Activated CD4-positive, alpha-beta memory T cell treated with anti-CD3 and anti-CD28 coated beads, Interleukin-2, amount 10 ng/mL, durations not matched to agents 7 days and 5 days (primary cell): ENCODE data around the gene CCDC85B. TPM values are rescaled to one million over a fixed set of nuclear protein-coding genes. Genes with fewer than 3 reads are reported as not detected.
"Not testable (repeated sequence)": the region's sequence is repeated elsewhere in the genome, so short reads cannot be mapped to it uniquely, and the experiment has no call there.

ENCODE experiments used
- CTCF ChIA-PET: fragments of 350-600 bp; sonication (Branson Sonifier 250); formaldehyde crosslinking; loops from one replicate; lab custom pipeline; 2021; ENCODE audit warnings: antibody characterized with exemption, inconsistent platforms; lab: Charles Lee
- POLR2A ChIA-PET: fragments of 350-600 bp; sonication (Branson Sonifier 250); formaldehyde crosslinking; loops from one replicate; lab custom pipeline; 2021; ENCODE audit warnings: antibody characterized with exemption; lab: Charles Lee
- DNase-seq: peaks from one replicate; pipeline ENCODE4 v3.0.0-alpha.2; 2020
- H3K27ac Mint-ChIP-seq: one replicate; pipeline ENCODE4 v1.8.0; 2021; ENCODE audit warnings: mild to moderate bottlenecking, mixed read lengths
- H3K27me3 Mint-ChIP-seq: one replicate; pipeline ENCODE4 v1.8.0; 2021; ENCODE audit warnings: mixed read lengths
- H3K36me3 Mint-ChIP-seq: one replicate; pipeline ENCODE4 v1.8.0; 2021; ENCODE audit warnings: low read depth, mixed read lengths
- H3K4me1 Mint-ChIP-seq: one replicate; pipeline ENCODE4 v1.8.0; 2021; ENCODE audit warnings: mixed read lengths
- H3K4me3 Mint-ChIP-seq: one replicate; pipeline ENCODE4 v1.8.0; 2021; ENCODE audit warnings: mild to moderate bottlenecking, mixed read lengths
- H3K9me3 Mint-ChIP-seq: one replicate; pipeline ENCODE4 v1.8.0; 2021; ENCODE audit warnings: mixed read lengths
- total RNA-seq, 2 experiments: library from RNA; stranded (reverse); gene quantifications; one replicate each; pipeline ENCODE4 v1.2.3, GENCODE V29; 2021

Gene CCDC85B
- total RNA-seq, result 10 to 100 TPM; 53.2 to 55.8 TPM

- peak within 1 kb of the TSS; percentile 90 for H3K27ac Mint-ChIP-seq
- CTCF ChIA-PET, result interaction anchor here (0.7 to 10.0 kb wide), 37 partner anchors 7 to 390 kb away, joined by 3 to 251 read pairs (median 7); partner anchors contain the start of genes AP5B1, BANF1, C11orf68 and CFL1
- peak; percentile 99 for DNase-seq
- H3K4me1 Mint-ChIP-seq, result peaks cover 69% of the 10 kb centered on the region
- POLR2A ChIA-PET, result interaction anchor here (0.6 to 11.5 kb wide), 42 partner anchors 9 to 392 kb away, joined by 3 to 284 read pairs (median 7); partner anchors contain the start of genes AP5B1, BANF1, C11orf68 and CFL1
- H3K4me3 Mint-ChIP-seq, result peak within 1 kb of the TSS; percentile 97
- H3K9me3 Mint-ChIP-seq, result no peaks in the 10 kb centered on the region
- peaks cover 24% of the 10 kb centered on the region for H3K36me3 Mint-ChIP-seq
- H3K27me3 Mint-ChIP-seq, result no peaks in the 10 kb centered on the region
Observed at GRCh38 chr11:65890324-65891218, at the start of gene CCDC85B. TSS of gene CCDC85B (plus strand) at chr11:65890673. CDS start at chr11:65890784, 111 bp downstream.

GRCh38 chr11:65842144-65842543 is 48.3 kb upstream of the CCDC85B start:
- POLR2A ChIA-PET, result interaction anchor here (2.9 kb wide), 1 partner anchor 10 kb away, joined by 13 read pairs; no protein-coding TSS in a partner anchor
- Mint-ChIP-seq H3K27ac (no peak overlapping the region), H3K36me3 (no peaks in the 10 kb centered on the region), H3K27me3 (no peaks in the 10 kb centered on the region), H3K4me3 (no peak overlapping the region), H3K4me1 (no peaks in the 10 kb centered on the region), H3K9me3 (no peaks in the 10 kb centered on the region)
- DNase-seq, result no peak
- CTCF ChIA-PET, result no interaction called here

- Mint-ChIP-seq H3K27me3 (no peaks in the 10 kb centered on the region), H3K27ac (no peak overlapping the region), H3K36me3 (no peaks in the 10 kb centered on the region), H3K4me3 (no peak overlapping the region), H3K4me1 (no peaks in the 10 kb centered on the region), H3K9me3 (no peaks in the 10 kb centered on the region)
- no peak for DNase-seq
- ChIA-PET CTCF (interaction anchor here (0.7 to 0.8 kb wide), 2 partner anchors 16 to 43 kb away, joined by 3 to 6 read pairs; no protein-coding TSS in a partner anchor), POLR2A (interaction anchor here (0.5 to 2.9 kb wide), 3 partner anchors 8 to 1981 kb away, joined by 3 to 13 read pairs (median 4); no protein-coding TSS in a partner anchor)
Observed at GRCh38 chr11:65843811-65844210, 46.7 kb upstream of the CCDC85B start.

GRCh38 chr11:65844231-65844872 is 46.1 kb upstream of the CCDC85B start:
- H3K36me3 Mint-ChIP-seq, result no peaks in the 10 kb centered on the region
- no peak for DNase-seq
- H3K4me1 Mint-ChIP-seq, result no peaks in the 10 kb centered on the region
- H3K27me3 Mint-ChIP-seq, result no peaks in the 10 kb centered on the region
- H3K27ac Mint-ChIP-seq, result no peak overlapping the region
- CTCF ChIA-PET, result interaction anchor here (0.7 kb wide), 1 partner anchor 15 kb away, joined by 6 read pairs; no protein-coding TSS in a partner anchor
- H3K9me3 Mint-ChIP-seq, result no peaks in the 10 kb centered on the region
- POLR2A ChIA-PET, result interaction anchor here (0.5 to 1.6 kb wide), 4 partner anchors 9 to 1981 kb away, joined by 3 to 4 read pairs (median 4); no protein-coding TSS in a partner anchor
- no peak overlapping the region for H3K4me3 Mint-ChIP-seq

- DNase-seq, result no peak
- H3K4me3 Mint-ChIP-seq, result no peak overlapping the region
- H3K27me3 Mint-ChIP-seq, result no peaks in the 10 kb centered on the region
- ChIA-PET CTCF (interaction anchor here (1.0 to 1.3 kb wide), 3 partner anchors 29 to 46 kb away, joined by 4 read pairs; no protein-coding TSS in a partner anchor), POLR2A (interaction anchor here (1.2 to 2.3 kb wide), 2 partner anchors 10 to 12 kb away, joined by 3 to 13 read pairs; partner anchors contain the start of genes CFL1 and MUS81)
- H3K27ac Mint-ChIP-seq, result no peak overlapping the region
- peaks cover 2% of the 10 kb centered on the region for H3K4me1 Mint-ChIP-seq
- peaks cover 5% of the 10 kb centered on the region for H3K9me3 Mint-ChIP-seq
- peaks cover 24% of the 10 kb centered on the region for H3K36me3 Mint-ChIP-seq
Observed at GRCh38 chr11:65847746-65848145, 42.7 kb upstream of the CCDC85B start.

- not testable (repeated sequence) for H3K9me3 Mint-ChIP-seq, H3K27me3 Mint-ChIP-seq, H3K4me3 Mint-ChIP-seq, H3K27ac Mint-ChIP-seq, H3K4me1 Mint-ChIP-seq, DNase-seq
- peaks cover 34% of the 10 kb centered on the region for H3K36me3 Mint-ChIP-seq
- ChIA-PET CTCF (interaction anchor here (0.8 to 2.6 kb wide), 2 partner anchors 11 to 36 kb away, joined by 3 to 10 read pairs; partner anchors contain the start of gene MUS81), POLR2A (interaction anchor here (0.7 to 4.6 kb wide), 5 partner anchors 9 to 128 kb away, joined by 3 to 38 read pairs (median 5); partner anchors contain the start of genes CFL1, MUS81 and RNASEH2C)
Observed at GRCh38 chr11:65848693-65849092, 41.8 kb upstream of the CCDC85B start.

GRCh38 chr11:65849366-65849765 is 41.1 kb upstream of the CCDC85B start:
- POLR2A ChIA-PET, result interaction anchor here (1.0 to 4.6 kb wide), 8 partner anchors 9 to 129 kb away, joined by 3 to 38 read pairs (median 9); partner anchors contain the start of genes AP5B1, CFL1, MUS81 and RNASEH2C
- peaks cover 41% of the 10 kb centered on the region for H3K36me3 Mint-ChIP-seq
- DNase-seq, result no peak
- CTCF ChIA-PET, result interaction anchor here (2.6 kb wide), 1 partner anchor 10 kb away, joined by 10 read pairs; the partner anchor contains the start of gene MUS81
- no peaks in the 10 kb centered on the region for H3K27me3 Mint-ChIP-seq
- peaks cover 5% of the 10 kb centered on the region for H3K9me3 Mint-ChIP-seq
- no peak overlapping the region for H3K27ac Mint-ChIP-seq
- H3K4me1 Mint-ChIP-seq, result peaks cover 13% of the 10 kb centered on the region
- no peak overlapping the region for H3K4me3 Mint-ChIP-seq

- Mint-ChIP-seq H3K9me3 (peaks cover 5% of the 10 kb centered on the region), H3K27me3 (no peaks in the 10 kb centered on the region), H3K27ac (no peak overlapping the region), H3K4me3 (no peak overlapping the region), H3K4me1 (peaks cover 17% of the 10 kb centered on the region), H3K36me3 (peaks cover 45% of the 10 kb centered on the region)
- ChIA-PET POLR2A (interaction anchor here (0.7 to 4.6 kb wide), 9 partner anchors 8 to 129 kb away, joined by 3 to 38 read pairs (median 6); partner anchors contain the start of genes AP5B1, CFL1, MUS81 and RNASEH2C), CTCF (interaction anchor here (2.6 kb wide), 1 partner anchor 10 kb away, joined by 10 read pairs; the partner anchor contains the start of gene MUS81)
- no peak for DNase-seq
Observed at GRCh38 chr11:65849771-65850216, 40.7 kb upstream of the CCDC85B start.

GRCh38 chr11:65850217-65851082 is 40.0 kb upstream of the CCDC85B start:
- H3K27me3 Mint-ChIP-seq, result no peaks in the 10 kb centered on the region
- H3K4me3 Mint-ChIP-seq, result no peak overlapping the region
- H3K4me1 Mint-ChIP-seq, result peaks cover 22% of the 10 kb centered on the region
- POLR2A ChIA-PET, result interaction anchor here (0.7 to 4.6 kb wide), 13 partner anchors 8 to 172 kb away, joined by 3 to 38 read pairs (median 5); partner anchors contain the start of genes AP5B1, BANF1, CFL1 and EIF1AD
- no peak overlapping the region for H3K27ac Mint-ChIP-seq
- CTCF ChIA-PET, result interaction anchor here (1.0 to 2.6 kb wide), 8 partner anchors 9 to 195 kb away, joined by 3 to 13 read pairs (median 4); partner anchors contain the start of genes FIBP, KAT5 and MUS81
- peak; percentile 17 for DNase-seq
- peaks cover 51% of the 10 kb centered on the region for H3K36me3 Mint-ChIP-seq
- H3K9me3 Mint-ChIP-seq, result peaks cover 5% of the 10 kb centered on the region

- H3K27me3 Mint-ChIP-seq, result no peaks in the 10 kb centered on the region
- H3K4me3 Mint-ChIP-seq, result no peak overlapping the region
- peaks cover 58% of the 10 kb centered on the region for H3K36me3 Mint-ChIP-seq
- H3K9me3 Mint-ChIP-seq, result peaks cover 5% of the 10 kb centered on the region
- peak; percentile 29 for DNase-seq
- H3K27ac Mint-ChIP-seq, result no peak overlapping the region
- ChIA-PET POLR2A (interaction anchor here (0.6 to 4.6 kb wide), 20 partner anchors 9 to 212 kb away, joined by 3 to 38 read pairs (median 3); partner anchors contain the start of genes BANF1, CCDC85B, CTSW and EIF1AD), CTCF (interaction anchor here (1.0 to 1.5 kb wide), 10 partner anchors 9 to 194 kb away, joined by 3 to 13 read pairs (median 4); partner anchors contain the start of genes BANF1, EIF1AD, FIBP and KAT5)
- H3K4me1 Mint-ChIP-seq, result peaks cover 29% of the 10 kb centered on the region
Observed at GRCh38 chr11:65851083-65851579, 39.3 kb upstream of the CCDC85B start.
